GM23248 (cell line): Measurements from ENCODE around the gene GTPBP4. TPM values are rescaled to one million over a fixed set of nuclear protein-coding genes. Genes with fewer than 3 reads are reported as not detected.

ENCODE experiments used
- DNase-seq: peaks from one replicate; pipeline ENCODE4 v3.0.0-alpha.2; 2015
- H2AFZ ChIP-seq: fragments of 200-600 bp; sonication (generic); 2 replicates; pipeline ENCODE4 v1.6.1; 2016; ENCODE audit warnings: antibody characterized with exemption
- H3F3A ChIP-seq: fragments of 200-600 bp; sonication (generic); 2 replicates; pipeline ENCODE4 v1.6.1; 2016; ENCODE audit warnings: mild to moderate bottlenecking, antibody characterized with exemption, mixed run types; ENCODE audit not compliant: insufficient read depth
- H3K27ac ChIP-seq: fragments of 200-600 bp; sonication (generic); 2 replicates; pipeline ENCODE4 v1.5.1; 2016; ENCODE audit warnings: mild to moderate bottlenecking
- H3K27me3 ChIP-seq: fragments of 200-600 bp; sonication (generic); replicated peaks from 2 replicates; pipeline ENCODE4 v1.6.1; 2016; ENCODE audit warnings: mild to moderate bottlenecking; ENCODE audit not compliant: insufficient read depth
- H3K36me3 ChIP-seq: fragments of 200-600 bp; sonication (generic); 2 replicates; pipeline ENCODE4 v1.6.1; 2016; ENCODE audit warnings: low read depth, mild to moderate bottlenecking
- H3K4me1 ChIP-seq: fragments of 200-600 bp; sonication (generic); 2 replicates; pipeline ENCODE4 v1.6.1; 2016; ENCODE audit warnings: mild to moderate bottlenecking; ENCODE audit not compliant: insufficient read depth
- H3K4me2 ChIP-seq: fragments of 200-600 bp; sonication (generic); one replicate; pipeline ENCODE4 v1.6.1; 2016; ENCODE audit warnings: mild to moderate bottlenecking; ENCODE audit not compliant: unreplicated experiment
- H3K4me3 ChIP-seq: fragments of 200-600 bp; sonication (generic); 2 replicates; pipeline ENCODE4 v1.5.1; 2016; ENCODE audit warnings: mild to moderate bottlenecking
- H3K79me2 ChIP-seq: fragments of 200-600 bp; sonication (generic); 2 replicates; pipeline ENCODE4 v1.6.1; 2016; ENCODE audit warnings: mild to moderate bottlenecking; ENCODE audit not compliant: insufficient read depth
- H3K9ac ChIP-seq: fragments of 200-600 bp; sonication (generic); 2 replicates; pipeline ENCODE4 v1.6.1; 2016; ENCODE audit warnings: mild to moderate bottlenecking
- H3K9me2 ChIP-seq: fragments of 200-600 bp; sonication (generic); 2 replicates; pipeline ENCODE4 v1.6.1; 2016; ENCODE audit warnings: mixed run types, mild to moderate bottlenecking, moderate library complexity; ENCODE audit not compliant: insufficient read depth
- H3K9me3 ChIP-seq: fragments of 200-600 bp; sonication (generic); one replicate; pipeline ENCODE4 v1.6.1; 2017; ENCODE audit warnings: low read depth
- H4K20me1 ChIP-seq: fragments of 200-600 bp; sonication (generic); 2 replicates; pipeline ENCODE4 v1.6.0; 2016; ENCODE audit not compliant: insufficient read depth
- EZH2 ChIP-seq: fragments of 200-600 bp; sonication (generic); IDR thresholded peaks from 2 replicates; pipeline ENCODE4 v1.6.1; 2018; ENCODE audit warnings: antibody characterized with exemption, mild to moderate bottlenecking; ENCODE audit not compliant: insufficient read depth, poor library complexity, severe bottlenecking
- EZH2phosphoT487 ChIP-seq: fragments of 200-600 bp; sonication (generic); IDR thresholded peaks from 2 replicates; pipeline ENCODE4 v1.6.1; 2018; ENCODE audit warnings: antibody characterized with exemption, moderate library complexity, mild to moderate bottlenecking, low read depth; ENCODE audit not compliant: insufficient read depth
- WGBS, 2 experiments: methylation state at CpG; one replicate each; pipeline ENCODE4 v1.1.6; 2015 to 2017; ENCODE audit warnings: low lambda C conversion rate in 2 of 2, low coverage in 1 of 2; ENCODE audit errors: missing lambda C conversion rate in 2 of 2; 5-methylcytosine and 5-hydroxymethylcytosine counted together
- in situ Hi-C: fragments of 300-500 bp; cut with MboI; formaldehyde crosslinking; loops from 2 replicates; pipeline ENCODE4 v1.15.0; 2020
- polyA plus RNA-seq: library from polyadenylated mRNA; unstranded; fragments of >200 nt; fragmentation: Nextera tagmentation; extraction: Ambion mirVana; gene quantifications from 2 replicates; pipeline ENCODE4 v1.2.1, GENCODE V29; 2016
- total RNA-seq: library from RNA; depleted of rRNA; stranded (reverse); fragments of >200 nt; shearing (Covaris generic); gene quantifications from 2 replicates; pipeline ENCODE4 v1.2.3, GENCODE V29; 2014; rRNA removed

Gene GTPBP4
- 32.1 and 34.3 TPM in 2 replicates for total RNA-seq
- 71.6 and 72.0 TPM in 2 replicates for polyA plus RNA-seq

GRCh38 chr10:987870-988666, at the start of gene GTPBP4:
GTPBP4 (plus strand) TSS chr10:988434; CDS start chr10:988480, 46 bp downstream.
- in situ Hi-C loops = no loop called here
- H4K20me1 ChIP-seq = peaks cover 7% of the 10 kb centered on the region; the same call in 1 of the 2 replicates
- peak within 1 kb of the TSS; percentile 69 for H2AFZ ChIP-seq
- H3K27me3 ChIP-seq = no peaks in the 10 kb centered on the region
- peak; percentile 99 for DNase-seq
- no peaks in the 10 kb centered on the region for H3K9me3 ChIP-seq
- peaks cover 24% of the 10 kb centered on the region for H3F3A ChIP-seq
- TF ChIP-seq EZH2phosphoT487 = no peak
- TF ChIP-seq EZH2 = no peak
- H3K4me1 ChIP-seq = peaks cover 27% of the 10 kb centered on the region
- H3K79me2 ChIP-seq = peaks cover 75% of the 10 kb centered on the region
- H3K27ac ChIP-seq = peak within 1 kb of the TSS; percentile 97
- peak within 1 kb of the TSS; percentile 99 for H3K9ac ChIP-seq
- WGBS, 2 experiments = 0 to 2% methylated on average over 68 to 71 of the region's 74 CpGs
- no peaks in the 10 kb centered on the region for H3K9me2 ChIP-seq
- peaks cover 8% of the 10 kb centered on the region; the same call in 1 of the 2 replicates for H3K36me3 ChIP-seq
- H3K4me3 ChIP-seq = peak within 1 kb of the TSS; percentile 92
- H3K4me2 ChIP-seq = peak within 1 kb of the TSS; percentile 86

DNA sequence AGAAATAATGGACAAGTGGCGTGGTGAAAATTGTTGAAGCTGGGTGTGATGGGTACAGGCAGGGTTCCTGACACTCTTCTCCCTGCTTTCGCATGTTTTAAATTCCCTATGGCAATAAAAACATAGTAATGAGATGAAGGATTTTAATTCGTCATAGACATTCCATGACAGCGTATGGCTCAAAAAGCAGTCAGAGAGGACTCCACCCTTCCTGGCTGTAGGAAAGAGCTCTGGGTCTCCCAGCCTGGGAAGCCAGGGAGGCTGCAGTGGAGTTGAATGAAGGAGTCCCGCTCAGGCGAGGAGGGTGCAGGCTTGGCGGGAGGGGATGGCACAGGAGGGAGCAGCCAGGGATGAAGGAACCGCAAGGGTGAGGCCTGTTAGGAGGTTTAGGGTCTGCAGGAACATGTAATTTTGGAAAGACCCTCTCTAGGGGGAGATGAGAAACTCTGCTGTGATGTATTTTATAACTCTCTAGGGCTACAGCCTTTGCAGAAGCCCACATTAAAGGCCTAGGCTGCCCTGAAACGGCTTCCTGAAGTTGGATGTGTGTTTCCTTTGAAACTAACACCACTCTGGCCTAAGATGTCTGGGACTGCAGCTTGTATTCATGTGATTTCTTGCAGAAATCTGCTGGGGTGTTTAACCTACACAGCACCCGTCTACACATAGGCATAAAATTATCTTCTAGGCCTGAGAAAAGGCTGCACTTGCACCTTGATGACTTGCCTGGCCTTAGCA, 49.1 kb upstream of the GTPBP4 start:
- Histone ChIP-seq H3K27ac (no peak overlapping the region), H4K20me1 (no peaks in the 10 kb centered on the region), H3K36me3 (no peaks in the 10 kb centered on the region), H3K4me2 (no peak overlapping the region), H3K27me3 (no peaks in the 10 kb centered on the region), H3K9me2 (no peaks in the 10 kb centered on the region), H3F3A (no peaks in the 10 kb centered on the region), H3K4me3 (no peak overlapping the region), H3K9me3 (no peaks in the 10 kb centered on the region), H3K4me1 (no peaks in the 10 kb centered on the region), H3K79me2 (no peaks in the 10 kb centered on the region), H2AFZ (0 out of 2 replicates have a peak overlapping the region, but pooled peaks have one; percentile 41), H3K9ac (no peak overlapping the region)
- in situ Hi-C loops = no loop called here
- DNase-seq = peak; percentile 23
- TF ChIP-seq EZH2phosphoT487 (no peak), EZH2 (no peak)
- 73 to 75% methylated on average over 10 of the region's 10 CpGs for WGBS, 2 experiments

DNA sequence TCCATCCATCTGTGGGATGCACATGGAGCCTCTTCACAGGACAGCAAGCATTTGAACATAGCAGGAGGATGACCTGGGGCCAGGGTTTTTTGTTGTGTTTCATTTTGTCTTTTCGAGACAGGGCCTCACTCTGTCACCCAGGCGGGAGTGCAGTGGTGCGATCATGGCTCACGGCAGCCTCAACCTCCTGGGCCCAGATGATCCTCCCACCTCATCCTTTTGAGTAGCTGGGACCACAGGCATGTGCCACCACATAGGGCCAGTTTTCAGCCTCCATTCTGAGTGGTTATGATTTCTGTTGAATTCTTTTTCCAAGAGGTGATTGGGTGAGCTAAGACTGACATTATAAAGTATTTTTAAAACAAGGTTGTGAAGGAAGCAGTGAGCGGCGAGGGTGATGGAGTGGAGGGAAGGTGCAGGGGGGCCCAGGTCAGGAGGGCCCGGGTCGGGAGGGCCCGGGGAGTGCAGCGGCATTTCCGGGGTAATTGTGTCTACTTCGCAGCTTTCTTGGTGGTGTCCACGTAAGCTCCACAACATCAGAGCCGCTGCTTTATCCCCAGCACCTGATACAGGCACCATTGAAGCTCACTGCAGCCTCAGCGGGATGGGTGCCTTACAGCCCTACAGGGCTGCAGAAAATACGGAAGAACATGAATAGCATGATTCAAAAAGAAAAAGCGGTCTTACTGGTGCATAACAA, 44.8 kb upstream of the GTPBP4 start:
- TF ChIP-seq EZH2phosphoT487 = no peak
- no peaks in the 10 kb centered on the region for H3K9me3 ChIP-seq
- in situ Hi-C loops = no loop called here
- no peak overlapping the region for H2AFZ ChIP-seq
- H3K27me3 ChIP-seq = no peaks in the 10 kb centered on the region
- no peak for DNase-seq
- H3K9ac ChIP-seq = no peak overlapping the region
- H3K4me1 ChIP-seq = 0 out of 2 replicates have a peak, but pooled peaks cover 3% of the 10 kb centered on the region
- no peaks in the 10 kb centered on the region for H3K36me3 ChIP-seq
- no peak overlapping the region for H3K4me2 ChIP-seq
- no peak overlapping the region for H3K27ac ChIP-seq
- no peaks in the 10 kb centered on the region for H4K20me1 ChIP-seq
- H3K9me2 ChIP-seq = no peaks in the 10 kb centered on the region
- no peaks in the 10 kb centered on the region for H3K79me2 ChIP-seq
- H3K4me3 ChIP-seq = no peak overlapping the region
- H3F3A ChIP-seq = no peaks in the 10 kb centered on the region
- WGBS, 2 experiments = 98 to 99% methylated on average over 13 to 17 of the region's 17 CpGs
